22Rv1 (cell line): ENCODE measurements around the gene LSP1.

Experiments used
- H3K27ac ChIP-seq: fragments of 450-650 bp; 2 replicates; pipeline ENCODE4 v1.5.1; 2017
- ZFX ChIP-seq: fragments of 450-650 bp; IDR thresholded peaks from 2 replicates; pipeline ENCODE4 v1.6.1; 2017; ENCODE audit warnings: antibody characterized with exemption, borderline replicate concordance
- TF ChIP-seq, protein P1 (sequence below): fragments of 450-650 bp; IDR thresholded peaks from 2 replicates; pipeline ENCODE4 v1.5.1; 2017; ENCODE audit warnings: mild to moderate bottlenecking

LSP1 gene

DNA sequence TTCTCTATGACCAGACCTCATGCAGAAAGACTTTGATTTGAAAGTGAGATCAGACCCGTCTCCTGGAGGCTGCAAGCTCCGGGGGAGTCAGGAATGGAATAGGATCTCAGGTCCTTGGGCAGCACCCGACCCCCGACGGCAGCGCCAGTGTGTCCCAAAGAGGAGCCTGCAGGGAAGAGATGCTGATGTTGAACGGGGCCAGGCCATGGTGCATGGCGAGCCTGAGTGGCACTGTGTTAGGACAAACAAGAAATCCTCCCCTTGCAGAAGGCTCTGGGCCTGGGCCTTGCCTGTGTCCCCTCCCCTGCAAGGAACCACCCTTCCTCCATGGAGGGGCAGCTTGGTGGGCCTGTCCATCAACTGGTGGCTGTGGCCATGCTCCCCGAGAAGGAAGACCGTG is 38.2 kb upstream of the LSP1 start:
- H3K27ac ChIP-seq = no peak overlapping the region
- TF ChIP-seq, protein P1, sequence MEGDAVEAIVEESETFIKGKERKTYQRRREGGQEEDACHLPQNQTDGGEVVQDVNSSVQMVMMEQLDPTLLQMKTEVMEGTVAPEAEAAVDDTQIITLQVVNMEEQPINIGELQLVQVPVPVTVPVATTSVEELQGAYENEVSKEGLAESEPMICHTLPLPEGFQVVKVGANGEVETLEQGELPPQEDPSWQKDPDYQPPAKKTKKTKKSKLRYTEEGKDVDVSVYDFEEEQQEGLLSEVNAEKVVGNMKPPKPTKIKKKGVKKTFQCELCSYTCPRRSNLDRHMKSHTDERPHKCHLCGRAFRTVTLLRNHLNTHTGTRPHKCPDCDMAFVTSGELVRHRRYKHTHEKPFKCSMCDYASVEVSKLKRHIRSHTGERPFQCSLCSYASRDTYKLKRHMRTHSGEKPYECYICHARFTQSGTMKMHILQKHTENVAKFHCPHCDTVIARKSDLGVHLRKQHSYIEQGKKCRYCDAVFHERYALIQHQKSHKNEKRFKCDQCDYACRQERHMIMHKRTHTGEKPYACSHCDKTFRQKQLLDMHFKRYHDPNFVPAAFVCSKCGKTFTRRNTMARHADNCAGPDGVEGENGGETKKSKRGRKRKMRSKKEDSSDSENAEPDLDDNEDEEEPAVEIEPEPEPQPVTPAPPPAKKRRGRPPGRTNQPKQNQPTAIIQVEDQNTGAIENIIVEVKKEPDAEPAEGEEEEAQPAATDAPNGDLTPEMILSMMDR = no peak
- no peak for TF ChIP-seq ZFX

DNA sequence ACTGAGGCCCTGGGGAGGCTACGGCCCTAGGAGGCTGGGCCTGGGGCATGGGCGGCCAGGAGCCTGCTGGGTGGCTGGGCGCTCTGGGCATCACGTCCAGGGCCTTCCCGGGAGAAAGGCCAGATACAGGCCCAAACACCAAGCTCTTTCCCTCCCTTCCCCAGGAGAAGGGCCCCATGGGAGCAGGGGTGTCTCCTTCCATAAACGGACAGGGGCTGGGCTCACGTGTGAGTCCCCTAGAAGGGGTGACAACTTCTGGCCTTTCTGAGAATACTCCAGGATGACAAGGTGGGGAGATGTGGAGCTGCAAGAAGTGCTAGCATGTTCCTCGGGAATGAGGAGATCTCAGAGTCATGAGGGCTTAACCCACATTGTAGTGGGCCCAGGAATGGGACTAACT is 37.6 kb upstream of the LSP1 start:
- H3K27ac ChIP-seq = no peak overlapping the region

DNA sequence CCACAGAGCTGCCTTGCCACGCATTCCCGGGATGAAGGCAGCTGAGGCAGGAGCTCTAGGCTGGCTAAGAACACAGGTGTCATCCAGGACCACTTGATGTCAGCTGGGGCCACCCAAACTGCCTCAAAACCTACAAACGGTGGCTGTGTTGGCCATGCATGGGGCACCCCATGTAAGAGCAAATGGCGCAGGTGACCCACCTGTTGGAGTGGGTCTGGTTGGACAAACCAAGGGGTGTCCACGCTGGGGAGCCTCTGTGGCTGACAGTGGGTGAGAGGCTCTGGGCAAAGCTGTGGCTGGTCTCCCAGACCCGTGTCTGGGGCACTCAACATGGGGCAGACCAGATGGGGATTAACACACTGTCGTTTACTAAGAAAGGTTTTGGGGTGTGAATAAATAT is 37.1 kb upstream of the LSP1 start:
- TF ChIP-seq, protein P1 = no peak
- H3K27ac ChIP-seq = no peak overlapping the region

More for the DNA sequence above, 37.6 kb upstream of the LSP1 start:
- TF ChIP-seq, protein P1 = no peak
- TF ChIP-seq ZFX = no peak

DNA sequence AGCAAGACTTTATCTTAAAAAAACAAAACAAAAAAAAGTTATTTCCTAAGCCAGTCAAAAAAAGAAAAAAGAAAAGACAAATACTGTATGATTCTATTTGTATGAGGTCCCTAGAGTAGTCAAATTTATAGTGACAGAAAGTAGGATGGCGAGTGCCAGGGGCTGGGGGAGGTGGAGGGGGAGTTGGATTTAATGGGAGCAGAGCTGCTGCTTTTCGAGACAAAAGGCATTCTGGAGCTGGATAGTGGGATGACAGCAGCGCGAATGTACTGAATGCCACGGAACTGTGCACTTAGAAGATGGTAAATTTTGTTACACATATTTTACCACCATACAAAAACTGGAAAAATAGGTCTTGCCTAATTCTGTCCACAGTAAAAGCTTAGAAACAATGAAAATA is 35.9 kb upstream of the LSP1 start:
- TF ChIP-seq, protein P1 = no peak
- TF ChIP-seq ZFX = no peak
- H3K27ac ChIP-seq = no peak overlapping the region

DNA sequence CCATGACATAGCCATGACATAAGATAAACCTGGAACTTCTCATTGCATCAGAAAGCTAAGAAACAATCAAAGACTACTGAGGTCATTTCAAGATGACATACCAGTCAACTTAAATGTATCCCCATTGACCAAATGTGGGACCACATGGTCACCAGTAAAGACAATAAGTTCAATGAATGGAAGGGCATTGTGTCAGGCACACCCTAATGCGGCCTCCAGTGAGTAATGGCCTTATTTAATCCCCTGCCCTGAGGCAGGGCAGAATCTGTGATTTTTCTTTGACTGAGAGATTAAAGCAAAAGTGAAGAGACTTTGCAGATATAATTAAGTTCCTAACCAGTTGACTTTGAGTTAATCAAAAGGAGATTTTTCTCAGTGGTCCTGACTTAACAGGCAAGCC is 35.4 kb upstream of the LSP1 start:
- no peak overlapping the region for H3K27ac ChIP-seq
- no peak for TF ChIP-seq ZFX
- TF ChIP-seq, protein P1 = no peak

DNA sequence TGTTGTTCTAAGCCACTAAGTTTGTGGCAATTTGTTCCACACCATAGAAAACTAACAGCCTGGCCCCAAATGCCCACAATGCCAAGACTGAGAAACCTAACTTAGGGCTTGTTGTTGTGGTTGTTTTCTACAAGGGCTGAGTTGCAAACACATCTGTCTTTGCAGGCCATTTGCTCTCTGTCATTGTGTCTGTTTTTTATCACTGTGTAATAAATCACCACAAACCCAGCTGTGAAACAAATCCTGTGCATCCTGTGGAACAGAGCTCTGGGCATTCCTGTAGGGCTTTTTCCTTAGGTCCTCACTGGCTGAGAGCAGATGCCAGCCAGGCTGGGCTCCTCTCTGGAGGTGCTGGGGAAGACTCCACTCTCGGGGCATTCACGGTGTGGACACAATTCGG is 33.8 kb upstream of the LSP1 start:
- TF ChIP-seq ZFX = no peak
- TF ChIP-seq, protein P1 = no peak
- H3K27ac ChIP-seq = no peak overlapping the region

DNA sequence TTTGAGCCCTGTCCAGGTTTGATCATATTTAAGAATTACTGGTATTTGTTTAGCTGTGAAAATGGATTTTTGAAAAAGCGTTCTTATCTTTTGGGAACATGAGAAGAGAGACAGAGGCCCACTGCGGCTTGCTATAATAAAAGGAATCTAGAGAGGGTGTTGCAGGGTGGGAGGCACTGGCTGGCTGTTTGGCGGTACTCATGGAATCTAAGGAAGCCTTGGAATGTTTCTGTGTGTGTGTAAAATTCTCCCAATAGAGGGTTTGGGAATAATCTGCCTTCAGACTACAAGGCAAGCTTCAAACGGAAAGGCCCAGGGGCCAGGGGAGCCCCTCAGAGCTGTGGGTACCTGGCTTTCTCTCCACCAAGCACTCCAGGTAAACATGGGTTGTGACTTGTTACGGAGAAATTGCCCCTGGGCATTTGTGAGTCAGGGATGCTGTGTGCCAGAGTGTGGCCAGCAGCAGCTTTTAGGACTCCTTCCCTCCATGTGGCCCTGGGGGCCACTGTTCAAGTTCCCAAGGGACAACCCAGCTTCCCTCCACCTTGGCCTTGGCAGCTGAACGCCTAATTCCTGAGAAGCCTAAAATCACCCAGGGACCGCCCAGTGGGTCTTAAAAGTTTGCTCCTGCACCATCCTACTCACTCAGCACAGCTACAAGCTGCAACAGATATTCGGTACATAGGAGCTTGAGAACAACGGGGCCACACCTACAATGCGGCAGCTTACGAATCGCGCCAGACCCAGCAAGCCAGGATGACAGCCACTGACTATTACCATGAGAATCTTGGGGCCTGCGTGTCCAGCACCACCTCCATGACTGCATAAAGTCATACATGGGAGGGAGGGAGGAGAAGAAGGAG is 32.2 kb upstream of the LSP1 start:
- no peak for TF ChIP-seq ZFX
- TF ChIP-seq, protein P1 = no peak
- H3K27ac ChIP-seq = no peak overlapping the region
